Stimulated activated CD8-positive, alpha-beta memory T cell treated with anti-CD3 and anti-CD28 coated beads, Interleukin-4, amount 100 ng/mL, for 48 hours (primary cell): ENCODE results near the gene SPPL2A.

Source experiments
- DNase-seq: peaks from one replicate; pipeline ENCODE4 v3.0.0-alpha.2; 2020

SPPL2A gene

GRCh38 chr15:50685976-50686468 lies 79.5 kb downstream of the SPPL2A start:
- peak; percentile 80 for DNase-seq

DNA sequence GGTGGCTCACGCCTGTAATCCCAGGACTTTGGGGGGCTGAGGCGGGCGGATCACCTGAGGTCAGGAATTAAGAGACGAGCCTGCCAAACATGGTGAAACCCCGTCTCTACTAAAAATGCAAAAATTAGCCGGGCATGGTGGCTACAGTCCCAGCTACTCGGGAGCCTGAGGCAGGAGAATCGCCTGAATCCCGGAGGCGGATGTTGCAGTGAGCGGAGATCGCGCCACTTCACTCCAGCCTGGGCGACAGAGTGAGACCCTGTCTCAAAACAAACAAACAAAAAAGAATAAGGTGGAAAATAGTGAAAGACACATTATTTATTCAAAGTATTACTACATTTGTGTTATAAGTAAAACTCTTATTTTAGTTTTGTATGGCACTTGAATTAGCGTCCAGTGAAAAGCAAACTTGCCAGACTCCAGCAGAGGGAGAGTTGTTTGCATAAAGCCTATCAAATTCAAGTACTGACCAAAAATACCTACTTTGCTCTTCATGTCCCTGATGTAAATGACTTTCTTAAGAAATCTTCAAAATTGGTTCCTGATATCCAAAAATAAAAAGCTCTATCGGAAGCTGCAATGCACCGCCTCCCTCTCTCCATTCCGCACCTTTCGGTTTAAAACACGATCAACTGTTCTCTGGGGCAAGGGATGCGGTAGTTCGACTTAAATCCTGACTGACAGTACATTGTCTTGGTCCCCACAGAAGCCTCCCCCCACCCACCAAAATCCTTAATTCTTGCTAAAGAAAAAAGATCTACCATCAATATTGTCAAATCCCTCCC lies 80.1 kb downstream of the SPPL2A start:
- DNase-seq = no peak

DNA sequence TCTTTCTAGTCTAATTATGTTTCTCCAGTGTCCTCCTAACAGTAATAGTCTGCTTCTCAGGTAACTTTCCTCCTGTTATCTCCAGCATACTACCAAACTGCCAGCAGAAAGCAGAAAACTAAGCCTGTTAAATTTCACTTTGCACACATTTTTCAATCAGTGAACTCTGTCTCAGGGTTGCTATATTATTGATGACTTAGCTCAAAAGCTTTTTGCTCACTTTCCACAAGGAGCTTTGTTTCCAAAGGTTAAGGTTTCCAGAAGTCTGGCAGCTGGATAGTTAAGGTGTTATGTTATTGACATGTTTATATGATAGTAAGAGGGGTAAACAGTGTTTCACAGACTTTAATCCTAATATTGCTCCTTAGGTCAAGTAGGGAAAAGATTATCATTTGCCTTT lies 84.0 kb downstream of the SPPL2A start:
- DNase-seq = no peak

- no peak for DNase-seq
These were observed 88.6 kb downstream of the SPPL2A start for GRCh38 chr15:50676799-50677483.

DNA sequence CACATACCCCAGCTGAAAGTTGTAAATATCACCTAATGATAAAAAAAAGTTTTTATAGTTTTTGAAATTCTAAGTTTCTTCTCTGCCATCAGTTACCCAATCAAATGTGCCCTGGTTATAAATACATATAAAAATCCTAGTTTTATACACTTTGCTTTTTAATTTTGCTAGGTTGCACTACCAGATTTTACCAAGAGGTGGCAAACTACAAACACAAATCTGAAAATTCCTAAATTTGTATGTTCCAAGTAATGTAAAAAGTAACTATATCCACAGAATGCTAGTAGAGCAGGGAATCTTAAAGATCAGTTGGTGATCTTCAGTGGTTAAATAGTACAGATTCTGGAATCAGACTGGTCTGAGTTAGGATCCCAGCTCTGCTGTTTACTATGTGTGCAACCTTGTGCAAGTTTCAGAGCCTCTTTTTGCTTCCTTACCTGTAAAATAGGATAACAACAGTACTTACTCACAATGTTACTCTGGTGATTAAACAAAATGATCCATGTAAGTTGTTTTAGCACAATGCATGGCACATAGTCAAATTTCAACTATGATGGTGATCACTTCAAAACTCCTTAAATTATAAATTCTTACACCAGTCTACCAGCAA lies 89.9 kb downstream of the SPPL2A start:
- DNase-seq = no peak

DNA sequence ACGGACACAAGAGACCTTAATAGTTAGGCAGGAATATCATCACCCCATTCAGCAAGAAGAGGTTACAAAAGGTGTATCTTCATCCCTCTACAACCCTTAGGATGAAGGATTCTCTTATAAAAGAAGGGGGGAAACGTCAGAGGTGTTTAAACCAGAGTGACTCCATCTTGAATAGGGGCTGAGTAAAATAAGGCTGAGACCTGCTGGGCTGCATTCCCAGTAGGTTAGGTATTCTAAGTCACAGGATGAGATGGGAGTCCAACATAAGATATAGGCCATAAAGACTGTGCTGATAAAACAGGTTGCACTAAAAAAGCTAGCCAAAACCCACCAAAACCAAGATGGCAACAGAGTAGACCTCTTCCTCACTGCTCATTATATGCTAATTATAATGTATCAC lies 95.4 kb downstream of the SPPL2A start:
- DNase-seq = no peak

GRCh38 chr15:50669611-50670010 lies 95.9 kb downstream of the SPPL2A start:
- DNase-seq = no peak

GRCh38 chr15:50665938-50666337 lies 99.6 kb downstream of the SPPL2A start:
- no peak for DNase-seq

DNA sequence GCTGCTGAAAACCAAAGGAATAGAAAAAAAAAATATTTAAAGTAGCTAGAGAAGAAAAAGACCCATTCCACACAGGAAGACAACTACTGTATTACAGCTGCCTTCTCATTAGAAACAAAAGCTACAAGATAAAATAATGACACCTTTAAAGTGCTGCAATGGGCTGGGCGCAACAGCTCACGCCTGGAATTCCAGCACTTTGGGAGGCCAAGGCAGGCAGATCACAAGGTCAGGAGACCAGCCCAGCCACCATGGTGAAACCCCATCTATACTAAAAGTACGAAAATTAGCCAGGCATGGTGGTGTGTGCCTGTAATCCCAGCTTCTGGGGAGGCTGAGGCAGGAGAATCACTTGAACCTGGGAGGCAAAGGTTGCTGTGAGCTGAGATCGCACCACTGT lies 110.0 kb downstream of the SPPL2A start:
- DNase-seq = no peak

DNA sequence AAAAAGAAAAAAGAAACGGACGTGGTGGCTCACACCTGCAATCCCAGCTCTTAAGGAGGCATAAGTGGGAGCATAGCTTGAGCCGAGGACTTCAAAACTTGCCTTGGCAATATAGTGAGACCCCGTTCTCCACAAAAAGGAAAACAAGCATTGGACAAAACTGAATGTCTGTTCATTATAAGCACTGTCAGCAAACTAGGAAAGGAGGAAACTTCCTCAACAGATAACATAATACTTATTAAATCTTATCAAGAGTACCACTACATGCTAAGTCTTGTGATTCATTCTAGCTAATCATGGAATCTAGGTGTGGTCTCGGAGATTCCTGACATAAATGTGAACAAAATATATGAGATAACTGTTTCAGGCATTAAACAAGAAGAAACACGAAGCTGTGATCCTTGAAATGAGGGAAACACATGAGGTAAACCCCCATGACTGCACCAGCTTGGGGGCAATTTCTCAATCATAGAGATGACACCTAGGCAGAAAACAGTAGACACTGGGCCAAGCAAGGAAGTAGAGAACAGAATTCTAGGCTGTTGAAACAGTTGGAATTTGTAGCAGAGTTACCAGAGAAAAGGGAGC lies 112.3 kb downstream of the SPPL2A start:
- no peak for DNase-seq

DNA sequence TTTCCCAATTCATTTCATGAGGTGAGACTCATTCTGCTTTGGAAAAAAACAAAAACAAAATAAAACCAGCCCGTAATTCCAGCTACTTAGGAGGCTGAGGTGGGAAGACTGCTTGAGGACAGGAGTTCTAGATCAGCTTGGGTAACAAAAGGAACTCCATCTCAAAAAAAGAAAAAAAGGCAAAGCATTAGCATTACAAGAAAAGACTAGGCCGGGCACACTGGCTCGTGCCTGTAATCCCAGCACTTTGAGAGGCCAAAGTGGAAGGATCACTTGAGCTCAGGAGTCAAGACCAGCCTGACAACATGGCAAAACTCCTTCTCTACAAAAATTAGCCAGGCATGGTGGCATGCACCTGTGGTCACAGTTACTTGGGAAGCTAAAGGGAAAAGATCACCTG lies 112.8 kb downstream of the SPPL2A start:
- DNase-seq = no peak
